ENCODE data around the gene FANCI. TPM values are rescaled to one million over a fixed set of nuclear protein-coding genes. Genes with fewer than 3 reads are reported as not detected.

The FANCI gene
- total RNA-seq, 6 experiments from 2014 or later, result 0.98 to 7.2 (median 2.8) TPM

DNA sequence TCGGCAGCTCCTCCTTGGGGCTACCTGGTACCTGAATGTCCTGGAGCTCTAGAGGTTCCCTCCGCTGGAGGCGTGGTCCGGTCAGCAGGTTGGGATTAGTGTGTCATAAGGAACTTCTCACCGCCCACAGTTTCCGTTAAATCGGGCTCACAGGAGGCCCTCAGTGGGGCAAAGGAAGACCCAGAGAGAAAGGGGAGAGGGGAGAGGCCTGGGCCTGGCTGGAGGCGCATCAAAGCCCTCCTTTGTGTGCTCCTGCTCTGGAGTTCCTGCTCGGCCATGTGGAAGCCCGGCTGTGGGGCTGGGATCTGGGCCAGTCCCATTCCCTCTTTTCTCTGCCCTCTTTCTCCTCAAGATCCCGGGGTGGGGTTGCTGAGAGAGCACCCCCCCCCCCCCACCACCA, 22.2 kb upstream of the FANCI start, which contains the start of gene RLBP1:
Gene RLBP1, minus strand, starts transcription at position 37 of the 400 bp plus-strand sequence. CDS start 2,604 bp downstream, outside the sequence.
- WGBS (ENCODE audit: insufficient coverage, low coverage, low lambda C conversion rate, missing lambda C conversion rate), result no CpG with 5 or more reads among the region's 11 CpGs

DNA sequence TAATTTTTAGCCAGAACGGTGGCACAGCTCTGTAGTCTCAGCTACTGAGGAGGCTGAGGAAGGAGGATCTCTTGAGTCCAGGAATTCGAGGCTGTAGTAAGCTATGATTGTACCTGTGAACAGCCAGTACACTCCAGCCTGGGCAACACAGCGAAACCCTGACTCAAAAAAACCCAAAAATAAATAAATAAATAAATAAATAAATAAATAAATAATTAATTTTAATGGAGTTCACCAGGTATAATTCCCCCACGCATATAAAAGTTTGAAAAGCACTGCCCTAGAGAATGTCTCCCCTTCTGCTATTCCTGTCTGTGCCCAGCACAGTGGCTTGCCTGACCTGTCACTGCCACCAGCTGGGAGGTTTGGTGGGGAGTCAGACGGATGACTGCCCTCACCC, 18.2 kb upstream of the FANCI start:
- H3K4me1 ChIP-seq, result no peaks in the 10 kb centered on the region
- H3K27me3 ChIP-seq, result no peaks in the 10 kb centered on the region
- intact Hi-C loops (cut with DNase I), result no loop called here
- no peak overlapping the region for H3K27ac ChIP-seq
- no peaks in the 10 kb centered on the region for H3K9me3 ChIP-seq
- no peak for ATAC-seq
- H3K4me3 ChIP-seq, result no peak overlapping the region
- TF ChIP-seq POLR2A (IDR thresholded peaks at IDR 0.05), result no peak
- TF ChIP-seq, protein P1, sequence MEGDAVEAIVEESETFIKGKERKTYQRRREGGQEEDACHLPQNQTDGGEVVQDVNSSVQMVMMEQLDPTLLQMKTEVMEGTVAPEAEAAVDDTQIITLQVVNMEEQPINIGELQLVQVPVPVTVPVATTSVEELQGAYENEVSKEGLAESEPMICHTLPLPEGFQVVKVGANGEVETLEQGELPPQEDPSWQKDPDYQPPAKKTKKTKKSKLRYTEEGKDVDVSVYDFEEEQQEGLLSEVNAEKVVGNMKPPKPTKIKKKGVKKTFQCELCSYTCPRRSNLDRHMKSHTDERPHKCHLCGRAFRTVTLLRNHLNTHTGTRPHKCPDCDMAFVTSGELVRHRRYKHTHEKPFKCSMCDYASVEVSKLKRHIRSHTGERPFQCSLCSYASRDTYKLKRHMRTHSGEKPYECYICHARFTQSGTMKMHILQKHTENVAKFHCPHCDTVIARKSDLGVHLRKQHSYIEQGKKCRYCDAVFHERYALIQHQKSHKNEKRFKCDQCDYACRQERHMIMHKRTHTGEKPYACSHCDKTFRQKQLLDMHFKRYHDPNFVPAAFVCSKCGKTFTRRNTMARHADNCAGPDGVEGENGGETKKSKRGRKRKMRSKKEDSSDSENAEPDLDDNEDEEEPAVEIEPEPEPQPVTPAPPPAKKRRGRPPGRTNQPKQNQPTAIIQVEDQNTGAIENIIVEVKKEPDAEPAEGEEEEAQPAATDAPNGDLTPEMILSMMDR (IDR thresholded peaks at IDR 0.05), result no peak
- DNase-seq, result no peak
- WGBS (ENCODE audit: insufficient coverage, low coverage, low lambda C conversion rate, missing lambda C conversion rate), result 89% methylated on average over 3 of the region's 5 CpGs
- no peaks in the 10 kb centered on the region for H3K36me3 ChIP-seq

More for the DNA sequence above, 22.2 kb upstream of the FANCI start, which contains the start of gene RLBP1:
- H3K9me3 ChIP-seq, result no peaks in the 10 kb centered on the region
- no peak within 1 kb of the TSS for H3K27ac ChIP-seq
- TF ChIP-seq, protein P1 (IDR thresholded peaks at IDR 0.05), result no peak
- no peak for TF ChIP-seq POLR2A (IDR thresholded peaks at IDR 0.05)
- intact Hi-C loops (cut with DNase I), result no loop called here
- DNase-seq (no peak), ATAC-seq (no peak)
- no peak within 1 kb of the TSS for H3K4me3 ChIP-seq
- no peaks in the 10 kb centered on the region for H3K36me3 ChIP-seq
- no peaks in the 10 kb centered on the region for H3K27me3 ChIP-seq
- no peaks in the 10 kb centered on the region for H3K4me1 ChIP-seq

DNA sequence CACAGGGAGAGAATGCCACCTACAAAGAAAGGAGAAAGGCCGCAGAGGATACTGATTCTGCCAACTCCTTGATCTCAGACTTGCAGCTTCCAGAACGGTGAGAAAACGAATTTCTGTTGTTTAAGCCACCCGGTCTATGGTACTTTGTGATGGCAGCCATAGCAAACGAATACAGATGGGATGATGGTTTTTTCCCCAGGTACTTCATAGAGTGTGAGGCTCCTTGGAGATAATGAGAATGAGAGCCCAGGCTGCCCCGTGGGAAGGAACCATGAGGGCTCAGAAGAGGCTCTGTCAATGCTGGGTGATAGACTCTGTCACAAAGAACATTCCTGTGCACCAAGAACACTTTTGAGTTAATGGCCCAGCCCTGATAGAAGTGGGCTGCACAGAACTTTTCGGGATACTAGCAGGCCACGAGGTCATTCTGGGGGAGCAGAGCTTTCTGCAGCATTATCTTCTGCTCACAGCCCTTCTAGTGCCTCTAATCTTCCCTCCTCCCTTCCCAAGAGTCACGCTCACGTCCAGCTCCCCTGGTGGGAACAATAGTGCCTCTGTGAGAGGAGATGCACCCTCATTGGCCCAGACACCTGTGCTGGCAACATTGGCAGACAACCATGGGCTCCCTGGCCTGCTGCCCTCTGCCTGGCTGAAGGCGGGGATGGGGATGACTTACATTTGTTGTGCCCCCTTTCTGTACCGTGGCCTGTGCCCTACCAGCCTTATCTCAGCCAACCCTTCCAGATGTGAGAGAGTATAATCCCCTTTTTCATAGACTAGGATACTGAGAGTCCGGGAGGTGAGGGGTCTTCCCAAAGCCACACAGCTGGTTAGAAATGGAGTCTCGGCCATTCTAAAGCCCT, 17.2 kb upstream of the FANCI start:
- H3K4me3 ChIP-seq, result no peak overlapping the region
- intact Hi-C loops (cut with DNase I), result no loop called here
- no peak overlapping the region for H3K27ac ChIP-seq
- H3K9me3 ChIP-seq, result no peaks in the 10 kb centered on the region
- H3K27me3 ChIP-seq, result no peaks in the 10 kb centered on the region
- no peaks in the 10 kb centered on the region for H3K4me1 ChIP-seq
- no peaks in the 10 kb centered on the region for H3K36me3 ChIP-seq
- ATAC-seq (no peak), DNase-seq (no peak)
- no peak for TF ChIP-seq POLR2A (IDR thresholded peaks at IDR 0.05)
- TF ChIP-seq, protein P1 (IDR thresholded peaks at IDR 0.05), result no peak
- 81% methylated on average over 5 of the region's 14 CpGs for WGBS (ENCODE audit: insufficient coverage, low coverage, low lambda C conversion rate, missing lambda C conversion rate)

DNA sequence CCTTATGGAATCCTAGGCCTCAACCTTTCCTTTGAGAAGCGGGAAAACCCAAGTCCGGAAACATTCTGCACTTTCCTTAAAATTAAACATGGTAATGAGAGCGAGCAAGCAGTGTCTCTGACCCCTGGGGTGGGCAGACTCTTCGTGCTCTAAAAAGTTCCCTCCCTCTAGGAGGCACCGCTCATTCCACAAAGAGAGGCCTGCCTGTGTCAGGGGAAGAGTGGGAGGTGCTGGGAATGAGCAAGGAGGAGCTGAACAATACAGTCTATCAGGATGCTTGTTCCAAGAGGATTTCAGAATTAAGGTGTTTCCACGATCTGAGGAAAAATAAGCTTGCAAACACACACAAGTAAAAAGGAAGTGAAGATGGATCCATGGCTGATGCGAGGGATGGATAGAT, 16.4 kb upstream of the FANCI start:
- no peak overlapping the region for H3K27ac ChIP-seq
- ATAC-seq (no peak), DNase-seq (no peak)
- H3K4me3 ChIP-seq, result no peak overlapping the region
- no peaks in the 10 kb centered on the region for H3K4me1 ChIP-seq
- no peaks in the 10 kb centered on the region for H3K9me3 ChIP-seq
- intact Hi-C loops (cut with DNase I), result no loop called here
- no peak for TF ChIP-seq POLR2A (IDR thresholded peaks at IDR 0.05)
- TF ChIP-seq, protein P1 (IDR thresholded peaks at IDR 0.05), result no peak
- H3K36me3 ChIP-seq, result no peaks in the 10 kb centered on the region
- H3K27me3 ChIP-seq, result no peaks in the 10 kb centered on the region
- 80% methylated on average over 6 of the region's 7 CpGs for WGBS (ENCODE audit: insufficient coverage, low coverage, low lambda C conversion rate, missing lambda C conversion rate)
